ENCODE results near the gene PIKFYVE. TPM values are rescaled to one million over a fixed set of nuclear protein-coding genes. Genes with fewer than 3 reads are reported as not detected.
A peak's percentile ranks its signal among the peaks of the same experiment; 100 is the strongest.

Gene PIKFYVE
- total RNA-seq, 1 experiment from 2014 or later: 26.4 TPM

DNA sequence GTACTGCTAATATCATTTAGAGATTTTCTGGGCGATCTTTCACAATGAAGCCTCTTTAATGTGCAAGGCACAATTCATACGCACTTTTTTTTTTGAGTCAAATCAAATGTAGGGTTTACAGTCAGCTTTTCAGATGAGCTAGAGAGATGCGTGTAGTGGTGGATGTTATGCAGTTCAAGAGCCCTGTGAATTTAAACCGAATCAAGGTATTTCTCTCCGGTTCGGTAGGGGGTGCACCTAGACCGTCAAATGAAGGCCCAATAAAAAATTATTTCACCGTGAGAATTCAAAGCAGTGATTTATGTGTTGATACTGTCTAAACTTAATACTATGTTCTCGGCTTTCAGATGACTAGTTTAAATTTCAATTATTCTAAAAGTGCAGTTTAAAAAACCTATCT, 141.6 kb downstream of the PIKFYVE start:
- no TSS peak for BruUV-seq (replicated peaks)
- Mint-ChIP-seq H3K4me3 (ENCODE audit: low read depth, unreplicated experiment) (peak overlapping the region; percentile 73), H3K27me3 (ENCODE audit: unreplicated experiment) (no peaks in the 10 kb centered on the region), H3K27ac (ENCODE audit: unreplicated experiment) (no peak overlapping the region), H3K4me1 (ENCODE audit: low read depth, unreplicated experiment) (peaks cover 10% of the 10 kb centered on the region), H3K36me3 (ENCODE audit: insufficient read depth, unreplicated experiment) (peaks cover 11% of the 10 kb centered on the region), H3K9me3 (ENCODE audit: low read depth, unreplicated experiment) (no peaks in the 10 kb centered on the region)
- intact Hi-C loops (cut with micrococcal nuclease; ENCODE audit: unreplicated experiment): loop anchor here (1.0 to 5.0 kb wide), 8 partner anchors 55 to 1150 kb away; partner anchors contain the start of gene MAP2
- peak; percentile 67 for TF ChIP-seq CTCF (IDR thresholded peaks at IDR 0.05; ENCODE audit: unreplicated experiment)
- DNase-seq: peak; percentile 64
- CTCF ChIA-PET: interaction anchor here (0.6 to 2.8 kb wide), 9 partner anchors 306 to 1789 kb away, joined by 3 to 17 read pairs (median 3); partner anchors contain the start of gene MAP2

Other genes with a start within 250 kb of the PIKFYVE start
- 7.7 and 8.0 TPM in 2 replicates for gene PLEKHM3, start 240.7 kb upstream of the PIKFYVE start, total RNA-seq (2022)
- not detected in 2 replicates for gene CRYGD, start 141.7 kb upstream of the PIKFYVE start, total RNA-seq (2022)
- not detected in 2 replicates for gene CRYGC, start 136.4 kb upstream of the PIKFYVE start, total RNA-seq (2022)
- not detected in 2 replicates for gene CRYGB, start 120.1 kb upstream of the PIKFYVE start, total RNA-seq (2022)
- gene CRYGA, start 102.7 kb upstream of the PIKFYVE start, total RNA-seq (2022): not detected in 2 replicates
- not detected in 2 replicates for gene C2orf80, start 76.2 kb upstream of the PIKFYVE start, total RNA-seq (2022)
- 166 TPM in 2 replicates for gene IDH1, start 11.2 kb upstream of the PIKFYVE start, total RNA-seq (2022)
- 0.71 TPM in 1 of 2 replicates, not detected in the other for gene PTH2R, start 140.5 kb downstream of the PIKFYVE start, total RNA-seq (2022)